SK-N-SH treated with all-trans-retinoic acid at 6 μM for 48 hours (cell line): ENCODE measurements around the gene PALD1.

ENCODE experiments used
- ATAC-seq: fragments of 200-7000 bp; cut with Tn5 transposase; 3 replicates; pipeline ENCODE4 v1.9.1; 2020; ENCODE audit warnings: mild to moderate bottlenecking, moderate library complexity
- ARNTL ChIP-seq: fragments of 450-650 bp; formaldehyde crosslinking; IDR thresholded peaks from 2 replicates; pipeline ENCODE4 v1.5.0; 2020; ENCODE audit warnings: low read depth, mild to moderate bottlenecking, moderate library complexity, borderline replicate concordance
- BACH2 ChIP-seq: fragments of 250-450 bp; sonication (Bioruptor Pico); IDR thresholded peaks from 2 replicates; pipeline ENCODE4 v1.9.0; 2021; ENCODE audit warnings: mild to moderate bottlenecking, borderline replicate concordance
- CSDC2 ChIP-seq: fragments of 250-450 bp; sonication (Bioruptor Pico); IDR thresholded peaks from 2 replicates; pipeline ENCODE4 v1.5.0; 2020; ENCODE audit warnings: mild to moderate bottlenecking, moderate library complexity
- ESRRG ChIP-seq: fragments of 250-450 bp; sonication (Bioruptor Pico); IDR thresholded peaks from 2 replicates; pipeline ENCODE4 v1.6.1; 2021; ENCODE audit warnings: mild to moderate bottlenecking
- GLIS3 ChIP-seq: fragments of 250-450 bp; sonication (Bioruptor Pico); IDR thresholded peaks from 2 replicates; pipeline ENCODE4 v1.5.0; 2020; ENCODE audit warnings: mild to moderate bottlenecking, moderate library complexity
- ISL1 ChIP-seq: fragments of 250-450 bp; sonication (Bioruptor Pico); IDR thresholded peaks from 2 replicates; pipeline ENCODE4 v2.1.2; 2022; ENCODE audit warnings: mild to moderate bottlenecking, moderate library complexity
- OSR1 ChIP-seq: fragments of 250-450 bp; sonication (Bioruptor Pico); IDR thresholded peaks from 2 replicates; pipeline ENCODE4 v1.8.0; 2022; ENCODE audit warnings: moderate library complexity, mild to moderate bottlenecking, inconsistent platforms
- PATZ1 ChIP-seq: fragments of 250-450 bp; sonication (Bioruptor Pico); IDR thresholded peaks from 2 replicates; pipeline ENCODE4 v1.8.0; 2020; ENCODE audit warnings: mild to moderate bottlenecking, moderate library complexity, borderline replicate concordance
- POU6F1 ChIP-seq: fragments of 250-450 bp; sonication (Bioruptor Pico); IDR thresholded peaks from 2 replicates; pipeline ENCODE4 v1.8.0; 2021; ENCODE audit warnings: low read depth, mild to moderate bottlenecking, moderate library complexity, borderline replicate concordance
- PPARA ChIP-seq: fragments of 250-450 bp; sonication (Bioruptor Pico); IDR thresholded peaks from 2 replicates; pipeline ENCODE4 v1.5.0; 2020; ENCODE audit warnings: mild to moderate bottlenecking, borderline replicate concordance
- RARB ChIP-seq: fragments of 250-450 bp; sonication (Bioruptor Pico); IDR thresholded peaks from 2 replicates; pipeline ENCODE4 v1.8.0; 2021; ENCODE audit warnings: mild to moderate bottlenecking, moderate library complexity
- SNAI2 ChIP-seq: fragments of 250-450 bp; sonication (Bioruptor Pico); IDR thresholded peaks from 2 replicates; pipeline ENCODE4 v1.5.0; 2020; ENCODE audit warnings: mild to moderate bottlenecking, moderate library complexity
- TCF4 ChIP-seq: fragments of 250-450 bp; sonication (Bioruptor Pico); IDR thresholded peaks from 2 replicates; pipeline ENCODE4 v1.8.0; 2021; ENCODE audit warnings: mild to moderate bottlenecking, moderate library complexity, borderline replicate concordance
- ZC3H10 ChIP-seq: fragments of 250-450 bp; sonication (Bioruptor Pico); IDR thresholded peaks from 2 replicates; pipeline ENCODE4 v1.5.1; 2021; ENCODE audit warnings: mild to moderate bottlenecking, moderate library complexity
- ZFP3 ChIP-seq: fragments of 250-450 bp; sonication (Bioruptor Pico); IDR thresholded peaks from 2 replicates; pipeline ENCODE4 v1.5.0; 2020; ENCODE audit warnings: mild to moderate bottlenecking, moderate library complexity
- ZFP30 ChIP-seq: fragments of 450-650 bp; formaldehyde crosslinking; IDR thresholded peaks from 2 replicates; pipeline ENCODE4 v1.5.0; 2022; ENCODE audit warnings: mild to moderate bottlenecking, moderate library complexity
- ZNF565 ChIP-seq: fragments of 450-650 bp; formaldehyde crosslinking; conservative IDR thresholded peaks from 2 replicates; pipeline ENCODE4 v1.5.0; 2020; ENCODE audit warnings: low read depth, mild to moderate bottlenecking, moderate library complexity
- ZNF70 ChIP-seq: fragments of 450-650 bp; formaldehyde crosslinking; IDR thresholded peaks from 2 replicates; pipeline ENCODE4 v1.5.0; 2020; ENCODE audit warnings: mild to moderate bottlenecking, moderate library complexity
- ZNF8 ChIP-seq: fragments of 450-650 bp; formaldehyde crosslinking; IDR thresholded peaks from 2 replicates; pipeline ENCODE4 v1.5.0; 2020; ENCODE audit warnings: mild to moderate bottlenecking, moderate library complexity
- TF ChIP-seq, protein P1 (sequence below): fragments of 250-450 bp; sonication (Bioruptor Pico); IDR thresholded peaks from 2 replicates; pipeline ENCODE4 v1.5.1; 2020; ENCODE audit warnings: low read depth, mild to moderate bottlenecking, moderate library complexity
- TF ChIP-seq, protein P2 (sequence below): fragments of 250-450 bp; sonication (Bioruptor Pico); IDR thresholded peaks from 2 replicates; pipeline ENCODE4 v1.5.0; 2020; ENCODE audit warnings: mild to moderate bottlenecking, moderate library complexity
- TF ChIP-seq, protein P3 (sequence below): fragments of 250-450 bp; sonication (Bioruptor Pico); IDR thresholded peaks from 2 replicates; pipeline ENCODE4 v1.5.1; 2021; ENCODE audit warnings: mild to moderate bottlenecking, moderate library complexity

Gene PALD1

GRCh38 chr10:70555371-70555770, 76.8 kb downstream of the PALD1 start:
- no peak for ATAC-seq
- TF ChIP-seq ISL1 (CRISPR knock-in tag) (no peak), ZC3H10 (CRISPR knock-in tag) (no peak), CSDC2 (CRISPR knock-in tag) (no peak), ZNF565 (CRISPR knock-in tag) (no peak), SNAI2 (no peak), PPARA (CRISPR knock-in tag) (no peak), TCF4 (CRISPR knock-in tag) (no peak), ZNF70 (CRISPR knock-in tag) (no peak), OSR1 (CRISPR knock-in tag) (no peak), PATZ1 (CRISPR knock-in tag) (no peak), POU6F1 (no peak), ESRRG (no peak), ARNTL (no peak), ZNF8 (CRISPR knock-in tag) (no peak), ZFP3 (no peak), RARB (CRISPR knock-in tag) (no peak)
- TF ChIP-seq, protein P1, sequence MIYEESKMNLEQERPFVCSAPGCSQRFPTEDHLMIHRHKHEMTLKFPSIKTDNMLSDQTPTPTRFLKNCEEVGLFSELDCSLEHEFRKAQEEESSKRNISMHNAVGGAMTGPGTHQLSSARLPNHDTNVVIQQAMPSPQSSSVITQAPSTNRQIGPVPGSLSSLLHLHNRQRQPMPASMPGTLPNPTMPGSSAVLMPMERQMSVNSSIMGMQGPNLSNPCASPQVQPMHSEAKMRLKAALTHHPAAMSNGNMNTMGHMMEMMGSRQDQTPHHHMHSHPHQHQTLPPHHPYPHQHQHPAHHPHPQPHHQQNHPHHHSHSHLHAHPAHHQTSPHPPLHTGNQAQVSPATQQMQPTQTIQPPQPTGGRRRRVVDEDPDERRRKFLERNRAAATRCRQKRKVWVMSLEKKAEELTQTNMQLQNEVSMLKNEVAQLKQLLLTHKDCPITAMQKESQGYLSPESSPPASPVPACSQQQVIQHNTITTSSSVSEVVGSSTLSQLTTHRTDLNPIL = no peak
- TF ChIP-seq, protein P2, sequence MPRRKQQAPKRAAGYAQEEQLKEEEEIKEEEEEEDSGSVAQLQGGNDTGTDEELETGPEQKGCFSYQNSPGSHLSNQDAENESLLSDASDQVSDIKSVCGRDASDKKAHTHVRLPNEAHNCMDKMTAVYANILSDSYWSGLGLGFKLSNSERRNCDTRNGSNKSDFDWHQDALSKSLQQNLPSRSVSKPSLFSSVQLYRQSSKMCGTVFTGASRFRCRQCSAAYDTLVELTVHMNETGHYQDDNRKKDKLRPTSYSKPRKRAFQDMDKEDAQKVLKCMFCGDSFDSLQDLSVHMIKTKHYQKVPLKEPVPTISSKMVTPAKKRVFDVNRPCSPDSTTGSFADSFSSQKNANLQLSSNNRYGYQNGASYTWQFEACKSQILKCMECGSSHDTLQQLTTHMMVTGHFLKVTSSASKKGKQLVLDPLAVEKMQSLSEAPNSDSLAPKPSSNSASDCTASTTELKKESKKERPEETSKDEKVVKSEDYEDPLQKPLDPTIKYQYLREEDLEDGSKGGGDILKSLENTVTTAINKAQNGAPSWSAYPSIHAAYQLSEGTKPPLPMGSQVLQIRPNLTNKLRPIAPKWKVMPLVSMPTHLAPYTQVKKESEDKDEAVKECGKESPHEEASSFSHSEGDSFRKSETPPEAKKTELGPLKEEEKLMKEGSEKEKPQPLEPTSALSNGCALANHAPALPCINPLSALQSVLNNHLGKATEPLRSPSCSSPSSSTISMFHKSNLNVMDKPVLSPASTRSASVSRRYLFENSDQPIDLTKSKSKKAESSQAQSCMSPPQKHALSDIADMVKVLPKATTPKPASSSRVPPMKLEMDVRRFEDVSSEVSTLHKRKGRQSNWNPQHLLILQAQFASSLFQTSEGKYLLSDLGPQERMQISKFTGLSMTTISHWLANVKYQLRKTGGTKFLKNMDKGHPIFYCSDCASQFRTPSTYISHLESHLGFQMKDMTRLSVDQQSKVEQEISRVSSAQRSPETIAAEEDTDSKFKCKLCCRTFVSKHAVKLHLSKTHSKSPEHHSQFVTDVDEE = no peak
- TF ChIP-seq, protein P3, sequence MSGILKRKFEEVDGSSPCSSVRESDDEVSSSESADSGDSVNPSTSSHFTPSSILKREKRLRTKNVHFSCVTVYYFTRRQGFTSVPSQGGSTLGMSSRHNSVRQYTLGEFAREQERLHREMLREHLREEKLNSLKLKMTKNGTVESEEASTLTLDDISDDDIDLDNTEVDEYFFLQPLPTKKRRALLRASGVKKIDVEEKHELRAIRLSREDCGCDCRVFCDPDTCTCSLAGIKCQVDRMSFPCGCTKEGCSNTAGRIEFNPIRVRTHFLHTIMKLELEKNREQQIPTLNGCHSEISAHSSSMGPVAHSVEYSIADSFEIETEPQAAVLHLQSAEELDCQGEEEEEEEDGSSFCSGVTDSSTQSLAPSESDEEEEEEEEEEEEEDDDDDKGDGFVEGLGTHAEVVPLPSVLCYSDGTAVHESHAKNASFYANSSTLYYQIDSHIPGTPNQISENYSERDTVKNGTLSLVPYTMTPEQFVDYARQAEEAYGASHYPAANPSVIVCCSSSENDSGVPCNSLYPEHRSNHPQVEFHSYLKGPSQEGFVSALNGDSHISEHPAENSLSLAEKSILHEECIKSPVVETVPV (CRISPR knock-in tag) = no peak

- no peak for ATAC-seq
- no peak for TF ChIP-seq PPARA (CRISPR knock-in tag)
- no peak for TF ChIP-seq ZC3H10 (CRISPR knock-in tag)
- TF ChIP-seq ZFP3 = no peak
- no peak for TF ChIP-seq BACH2 (CRISPR knock-in tag)
- TF ChIP-seq ISL1 (CRISPR knock-in tag) = no peak
- TF ChIP-seq, protein P2 = no peak
- no peak for TF ChIP-seq ZNF70 (CRISPR knock-in tag)
- TF ChIP-seq RARB (CRISPR knock-in tag) = no peak
- TF ChIP-seq POU6F1 = no peak
- no peak for TF ChIP-seq PATZ1 (CRISPR knock-in tag)
- no peak for TF ChIP-seq ZFP30 (CRISPR knock-in tag)
- no peak for TF ChIP-seq ZNF565 (CRISPR knock-in tag)
- TF ChIP-seq GLIS3 = no peak
Observed at GRCh38 chr10:70557086-70557845, 78.7 kb downstream of the PALD1 start.
